Gastroesophageal sphincter (tissue), 4 donors: Measurements from ENCODE around the gene ARHGEF7. TPM values are rescaled to one million over a fixed set of nuclear protein-coding genes. Genes with fewer than 3 reads are reported as not detected.

Experiments
- ATAC-seq: fragments of 150-250 bp; one replicate; pipeline ENCODE4 v1.9.1; 2016; ENCODE audit warnings: mild to moderate bottlenecking, moderate library complexity
- H3K27ac ChIP-seq, 4 donors: fragments of 200-600 bp; sonication (generic) in 3 of 4; 1 replicate in 3 of 4; 2 replicates in 1 of 4; pipeline ENCODE4 v1.5.1; 2016 to 2019
- H3K27me3 ChIP-seq: fragments of 200-600 bp; sonication (generic); one replicate; pipeline ENCODE4 v1.5.1; 2019
- H3K36me3 ChIP-seq, 2 donors: fragments of 200-600 bp; sonication (generic); one replicate each; pipeline ENCODE4 v1.5.1; 2019; ENCODE audit warnings: control low read depth in 1 of 2
- H3K4me1 ChIP-seq, 3 donors: fragments of 200-600 bp; sonication (generic); 1 replicate in 2 of 3; 2 replicates in 1 of 3; pipeline ENCODE4 v1.5.1; 2016 to 2019; ENCODE audit warnings: control low read depth in 2 of 3
- H3K4me3 ChIP-seq, 2 donors: fragments of 200-600 bp; sonication (generic); one replicate each; pipeline ENCODE4 v1.5.1; 2019; ENCODE audit warnings: mild to moderate bottlenecking in 1 of 2, moderate library complexity in 1 of 2
- H3K9me3 ChIP-seq, 3 donors: fragments of 200-600 bp; sonication (generic); one replicate each; pipeline ENCODE4 v1.5.1; 2017 to 2019; ENCODE audit warnings: control low read depth in 2 of 3
- EP300 ChIP-seq: sonication (generic); formaldehyde crosslinking; IDR thresholded peaks from one replicate; pipeline ENCODE4 v1.6.1; 2017; ENCODE audit warnings: antibody characterized with exemption, mild to moderate bottlenecking
- POLR2A ChIP-seq, 2 donors: fragments of 450-650 bp; IDR thresholded peaks; one replicate each; pipeline ENCODE4 v1.6.1; 2017; ENCODE audit warnings: antibody characterized with exemption in 2 of 2, mild to moderate bottlenecking in 2 of 2, moderate library complexity in 1 of 2
- POLR2AphosphoS5 ChIP-seq: sonication (generic); formaldehyde crosslinking; IDR thresholded peaks from one replicate; pipeline ENCODE4 v1.6.1; 2017; ENCODE audit warnings: antibody characterized with exemption
- WGBS, 2 donors: methylation state at CpG; one replicate each; pipeline ENCODE4 v1.1.5; 2018; ENCODE audit warnings: low coverage in 1 of 2; 5-methylcytosine and 5-hydroxymethylcytosine counted together
- total RNA-seq, 4 donors: library from RNA; depleted of rRNA; stranded (reverse); fragments of >200 nt; gene quantifications; one replicate each; pipeline ENCODE4 v1.1.0, GENCODE V29; 2016
- TF ChIP-seq, protein P1 (sequence below), 4 experiments: fragments of 200-600 bp in 2 of 4; fragments of 450-650 bp in 2 of 4; sonication (generic) in 1 of 4; IDR thresholded peaks; one replicate each; pipeline ENCODE4 v1.5.1; 2017 to 2019; ENCODE audit warnings: antibody characterized with exemption in 4 of 4, mild to moderate bottlenecking in 2 of 4, moderate library complexity in 2 of 4

Gene ARHGEF7
- total RNA-seq, 4 donors from 2014 or later: 23.3 to 78.6 (median 47.2) TPM

DNA sequence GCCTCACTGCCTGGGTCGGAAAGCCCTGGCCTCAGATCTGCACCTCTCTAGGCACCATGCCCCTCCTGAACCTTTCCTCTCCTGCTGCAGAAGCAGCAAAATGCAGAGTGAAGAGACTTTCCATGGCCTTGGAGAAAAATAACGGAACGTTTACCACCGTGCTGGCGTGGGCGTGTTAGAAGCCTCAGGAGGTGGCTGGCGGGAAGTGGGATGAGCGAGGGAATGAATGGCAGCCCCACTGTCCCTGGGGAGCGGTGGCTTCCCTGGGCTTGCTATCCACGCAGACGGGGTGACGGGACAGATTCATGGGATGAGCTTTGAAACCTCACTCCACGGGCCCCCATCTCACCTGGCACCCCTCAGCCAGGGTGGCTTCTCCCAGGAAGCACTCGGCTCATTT, 209.6 kb downstream of the ARHGEF7 start:
- Histone ChIP-seq H3K4me1 (no peaks in the 10 kb centered on the region), H3K27ac (no peak overlapping the region), H3K4me3 (no peak overlapping the region), H3K9me3 (no peaks in the 10 kb centered on the region), H3K36me3 (peaks cover 0 to 4% of the 10 kb centered on the region in 2 donors), H3K27me3 (no peaks in the 10 kb centered on the region)
- no peak for TF ChIP-seq EP300
- WGBS, 2 donors: 40 to 79% methylated on average over 1 to 13 of the region's 14 CpGs
- no peak for ATAC-seq

DNA sequence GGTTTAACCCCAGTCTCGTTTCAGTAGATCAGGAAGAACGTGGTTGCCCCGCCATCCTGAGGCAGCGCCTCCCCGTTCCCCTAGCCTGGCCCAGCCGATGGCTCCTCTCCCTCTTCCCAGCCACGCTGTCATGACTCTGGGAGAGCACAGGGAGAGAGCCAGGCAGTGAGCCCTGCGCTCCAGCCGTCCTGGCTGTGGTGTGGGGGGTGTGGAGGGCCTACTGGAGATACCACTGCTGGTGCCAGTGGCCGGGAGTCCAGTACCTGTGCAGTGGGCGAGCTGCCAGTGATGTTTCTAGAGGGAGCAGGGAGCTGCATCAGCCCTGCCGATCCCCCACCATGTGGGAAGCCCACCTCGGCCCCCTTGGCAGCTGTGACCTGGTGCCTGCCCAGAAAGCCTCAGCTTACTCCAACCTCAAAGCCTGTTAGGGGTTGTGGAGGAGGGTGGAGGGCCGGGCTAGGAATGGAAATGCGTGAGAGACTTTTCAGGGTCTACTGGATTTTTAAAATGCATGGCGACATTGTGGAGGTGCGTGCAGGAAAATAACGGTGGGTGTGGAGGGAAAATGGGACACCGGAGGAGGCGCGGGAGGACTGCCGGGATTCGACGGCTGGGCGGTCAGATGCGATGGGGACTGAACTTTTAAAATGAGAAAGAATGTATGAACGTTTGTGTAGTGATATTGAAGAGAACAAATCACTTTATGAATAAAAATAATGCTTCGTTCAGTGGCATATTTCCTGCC, 210.2 kb downstream of the ARHGEF7 start:
- no peak overlapping the region for H3K27ac ChIP-seq
- no peaks in the 10 kb centered on the region for H3K9me3 ChIP-seq
- no peak overlapping the region for H3K4me3 ChIP-seq
- H3K27me3 ChIP-seq: no peaks in the 10 kb centered on the region
- no peak for ATAC-seq
- H3K4me1 ChIP-seq: no peaks in the 10 kb centered on the region
- TF ChIP-seq EP300 (no peak), POLR2AphosphoS5 (no peak), POLR2A (IDR thresholded peaks at IDR 0.05) (no peak)
- TF ChIP-seq, protein P1, sequence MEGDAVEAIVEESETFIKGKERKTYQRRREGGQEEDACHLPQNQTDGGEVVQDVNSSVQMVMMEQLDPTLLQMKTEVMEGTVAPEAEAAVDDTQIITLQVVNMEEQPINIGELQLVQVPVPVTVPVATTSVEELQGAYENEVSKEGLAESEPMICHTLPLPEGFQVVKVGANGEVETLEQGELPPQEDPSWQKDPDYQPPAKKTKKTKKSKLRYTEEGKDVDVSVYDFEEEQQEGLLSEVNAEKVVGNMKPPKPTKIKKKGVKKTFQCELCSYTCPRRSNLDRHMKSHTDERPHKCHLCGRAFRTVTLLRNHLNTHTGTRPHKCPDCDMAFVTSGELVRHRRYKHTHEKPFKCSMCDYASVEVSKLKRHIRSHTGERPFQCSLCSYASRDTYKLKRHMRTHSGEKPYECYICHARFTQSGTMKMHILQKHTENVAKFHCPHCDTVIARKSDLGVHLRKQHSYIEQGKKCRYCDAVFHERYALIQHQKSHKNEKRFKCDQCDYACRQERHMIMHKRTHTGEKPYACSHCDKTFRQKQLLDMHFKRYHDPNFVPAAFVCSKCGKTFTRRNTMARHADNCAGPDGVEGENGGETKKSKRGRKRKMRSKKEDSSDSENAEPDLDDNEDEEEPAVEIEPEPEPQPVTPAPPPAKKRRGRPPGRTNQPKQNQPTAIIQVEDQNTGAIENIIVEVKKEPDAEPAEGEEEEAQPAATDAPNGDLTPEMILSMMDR (IDR thresholded peaks at IDR 0.05): no peak
- WGBS, 2 donors: 80 to 84% methylated on average over 10 to 14 of the region's 28 CpGs
- H3K36me3 ChIP-seq: peaks cover 0 to 4% of the 10 kb centered on the region in 2 donors

DNA sequence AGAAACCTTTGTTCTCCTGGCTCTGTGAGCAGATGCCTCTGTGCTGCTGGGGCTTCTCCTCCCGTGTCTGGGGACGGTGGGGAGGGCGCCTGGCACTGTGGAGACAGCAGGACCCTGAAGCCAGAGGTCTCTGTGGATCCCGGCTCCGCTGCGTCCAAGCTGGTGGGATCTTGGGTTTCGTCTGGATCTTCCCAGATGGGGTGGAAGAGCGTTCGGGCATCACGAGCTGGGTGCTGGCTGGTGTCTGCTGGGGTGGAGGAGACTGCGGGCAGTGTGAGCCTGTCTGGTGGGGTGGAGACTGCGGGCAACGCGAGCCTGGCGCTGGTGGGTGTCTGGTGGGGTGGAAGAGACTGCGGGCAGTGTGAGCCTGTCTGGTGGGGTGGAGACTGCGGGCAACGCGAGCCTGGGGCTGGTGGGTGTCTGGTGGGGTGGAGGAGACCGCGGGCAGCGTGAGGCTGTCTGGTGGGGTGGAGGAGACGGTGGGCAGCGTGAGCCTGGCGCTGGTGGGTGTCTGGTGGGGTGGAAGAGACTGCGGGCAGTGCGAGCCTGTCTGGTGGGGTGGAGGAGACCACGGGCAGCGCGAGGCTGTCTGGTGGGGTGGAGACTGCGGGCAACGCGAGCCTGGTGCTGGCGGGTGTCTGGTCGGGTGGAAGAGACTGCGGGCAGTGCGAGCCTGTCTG, 211.0 kb downstream of the ARHGEF7 start:
- H3K4me1 ChIP-seq: no peaks in the 10 kb centered on the region
- H3K9me3 ChIP-seq: no peaks in the 10 kb centered on the region
- H3K27me3 ChIP-seq: no peaks in the 10 kb centered on the region
- no peak for TF ChIP-seq POLR2A (IDR thresholded peaks at IDR 0.05)
- TF ChIP-seq POLR2AphosphoS5: no peak
- TF ChIP-seq EP300: no peak
- TF ChIP-seq, protein P1 (IDR thresholded peaks at IDR 0.05): no peak
- H3K27ac ChIP-seq: no peak overlapping the region
- ATAC-seq: no peak
- H3K36me3 ChIP-seq: peaks cover 0 to 4% of the 10 kb centered on the region in 2 donors
- no peak overlapping the region for H3K4me3 ChIP-seq
- WGBS, 2 donors: 85 to 87% methylated on average over 9 to 23 of the region's 37 CpGs

DNA sequence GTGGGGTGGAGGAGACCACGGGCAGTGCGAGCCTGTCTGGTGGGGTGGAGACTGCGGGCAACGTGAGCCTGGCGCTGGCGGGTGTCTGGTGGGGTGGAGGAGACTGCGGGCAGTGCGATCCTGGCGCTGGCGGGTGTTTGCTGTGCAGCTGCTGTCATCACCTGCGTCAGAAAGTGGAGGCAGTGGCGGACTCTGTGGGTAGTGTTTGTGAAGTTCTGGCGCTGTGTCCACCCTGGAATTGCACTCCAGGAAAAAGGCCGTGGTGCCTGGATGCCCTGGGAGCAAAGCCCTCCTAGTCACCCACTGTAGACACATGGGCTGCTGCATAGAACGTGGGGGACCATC, 211.5 kb downstream of the ARHGEF7 start:
- Histone ChIP-seq H3K9me3 (no peaks in the 10 kb centered on the region), H3K27ac (no peak overlapping the region), H3K36me3 (peaks cover 0 to 4% of the 10 kb centered on the region in 2 donors), H3K27me3 (no peaks in the 10 kb centered on the region), H3K4me1 (no peaks in the 10 kb centered on the region), H3K4me3 (no peak overlapping the region)
- TF ChIP-seq, protein P1 (IDR thresholded peaks at IDR 0.05): no peak
- no peak for TF ChIP-seq POLR2A (IDR thresholded peaks at IDR 0.05)
- no peak for TF ChIP-seq POLR2AphosphoS5
- TF ChIP-seq EP300: no peak
- WGBS, 2 donors: 66% methylated on average over 4 of the region's 15 CpGs; no CpG with 5 or more reads in 1 of the 2 donors
- ATAC-seq: no peak

DNA sequence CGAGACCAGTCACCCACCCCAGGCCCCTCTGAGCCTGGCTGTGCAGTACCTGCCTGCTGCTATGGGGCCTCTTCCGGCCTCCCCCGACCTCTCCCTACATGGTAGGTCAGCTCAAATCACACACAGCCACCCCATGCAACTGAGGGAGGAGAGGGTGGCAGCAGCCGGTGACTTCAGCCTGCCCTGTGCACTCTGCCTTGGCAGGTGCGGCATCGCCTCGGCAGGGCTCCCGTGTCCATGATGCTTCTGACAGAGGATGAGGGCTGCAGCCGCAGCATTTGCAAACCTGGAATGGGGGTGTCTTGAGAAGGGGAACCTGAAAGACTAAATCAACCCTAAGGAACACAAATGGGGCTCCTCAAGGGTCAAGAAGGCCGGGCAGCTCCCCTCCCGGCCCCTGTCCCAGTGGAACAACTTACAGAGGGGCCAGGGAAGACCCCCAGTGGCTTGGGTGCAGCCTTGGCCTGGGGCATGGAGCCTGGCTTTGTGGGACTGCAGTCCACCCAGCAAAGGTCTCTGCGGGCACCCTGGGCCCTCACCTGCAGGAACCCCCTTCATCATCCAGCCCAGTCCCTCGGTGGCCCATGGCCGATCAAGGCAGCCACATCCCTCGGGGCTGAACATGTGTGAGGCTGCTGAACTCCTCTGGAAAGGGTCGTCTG, 212.0 kb downstream of the ARHGEF7 start:
- 100% methylated on average over 1 of the region's 16 CpGs; no CpG with 5 or more reads in 1 of the 2 donors for WGBS, 2 donors
- ATAC-seq: no peak
- TF ChIP-seq EP300: no peak
- TF ChIP-seq POLR2A (IDR thresholded peaks at IDR 0.05): no peak

More for the DNA sequence above, 212.0 kb downstream of the ARHGEF7 start:
- Histone ChIP-seq H3K4me1 (no peaks in the 10 kb centered on the region), H3K27me3 (no peaks in the 10 kb centered on the region), H3K27ac (no peak overlapping the region), H3K36me3 (peaks cover 0 to 4% of the 10 kb centered on the region in 2 donors), H3K9me3 (no peaks in the 10 kb centered on the region), H3K4me3 (no peak overlapping the region)
